ENCODE measurements around the gene OSTN.
"Not testable (repeated sequence)": the region's sequence is repeated elsewhere in the genome, so short reads cannot be mapped to it uniquely, and the experiment has no call there.

The OSTN gene

GRCh38 chr3:191260431-191261303 lies 61.6 kb downstream of the OSTN start:
- Histone ChIP-seq H3K9me3 (ENCODE audit: control insufficient read depth in 2 of 2, low read length in 2 of 2) (no peaks in the 10 kb centered on the region), H3K27me3 (ENCODE audit: control insufficient read depth in 2 of 2, insufficient read depth in 2 of 2, low read length in 2 of 2) (no peaks in the 10 kb centered on the region), H3K36me3 (ENCODE audit: control insufficient read depth in 2 of 2, insufficient read depth in 2 of 2, low read length in 2 of 2) (no peaks in the 10 kb centered on the region), H3K9ac (ENCODE audit: low read depth in 1 of 2, low read length in 2 of 2) (no peak overlapping the region), H3K4me3 (ENCODE audit: low read length in 2 of 2) (no peak overlapping the region), H3K4me1 (ENCODE audit: control insufficient read depth in 2 of 2, insufficient read depth in 2 of 2, low read length in 2 of 2) (no peaks in the 10 kb centered on the region), H3K27ac (ENCODE audit: low read depth in 2 of 2, low read length in 2 of 2) (no peak overlapping the region)

GRCh38 chr3:191261304-191261638 lies 62.2 kb downstream of the OSTN start:
- Histone ChIP-seq H3K27ac (ENCODE audit: low read depth in 2 of 2, low read length in 2 of 2) (no peak overlapping the region), H3K4me3 (ENCODE audit: low read length in 2 of 2) (no peak overlapping the region)

GRCh38 chr3:191262650-191263049 lies 63.6 kb downstream of the OSTN start:
- H3K9ac ChIP-seq (ENCODE audit: low read depth in 1 of 2, low read length in 2 of 2), result no peak overlapping the region
- H3K27me3 ChIP-seq (ENCODE audit: control insufficient read depth in 2 of 2, insufficient read depth in 2 of 2, low read length in 2 of 2), result no peaks in the 10 kb centered on the region
- H3K36me3 ChIP-seq (ENCODE audit: control insufficient read depth in 2 of 2, insufficient read depth in 2 of 2, low read length in 2 of 2), result no peaks in the 10 kb centered on the region
- no peak overlapping the region for H3K4me3 ChIP-seq (ENCODE audit: low read length in 2 of 2)
- no peaks in the 10 kb centered on the region for H3K9me3 ChIP-seq (ENCODE audit: control insufficient read depth in 2 of 2, low read length in 2 of 2)
- H3K4me1 ChIP-seq (ENCODE audit: control insufficient read depth in 2 of 2, insufficient read depth in 2 of 2, low read length in 2 of 2), result no peaks in the 10 kb centered on the region
- H3K27ac ChIP-seq (ENCODE audit: low read depth in 2 of 2, low read length in 2 of 2), result no peak overlapping the region

More at GRCh38 chr3:191261304-191261638, 62.2 kb downstream of the OSTN start:
- Histone ChIP-seq H3K36me3 (ENCODE audit: control insufficient read depth in 2 of 2, insufficient read depth in 2 of 2, low read length in 2 of 2) (no peaks in the 10 kb centered on the region), H3K9ac (ENCODE audit: low read depth in 1 of 2, low read length in 2 of 2) (no peak overlapping the region), H3K4me1 (ENCODE audit: control insufficient read depth in 2 of 2, insufficient read depth in 2 of 2, low read length in 2 of 2) (no peaks in the 10 kb centered on the region), H3K9me3 (ENCODE audit: control insufficient read depth in 2 of 2, low read length in 2 of 2) (no peaks in the 10 kb centered on the region), H3K27me3 (ENCODE audit: control insufficient read depth in 2 of 2, insufficient read depth in 2 of 2, low read length in 2 of 2) (no peaks in the 10 kb centered on the region)

GRCh38 chr3:191263365-191263764 lies 64.3 kb downstream of the OSTN start:
- Histone ChIP-seq H3K36me3 (ENCODE audit: control insufficient read depth in 2 of 2, insufficient read depth in 2 of 2, low read length in 2 of 2) (no peaks in the 10 kb centered on the region), H3K4me1 (ENCODE audit: control insufficient read depth in 2 of 2, insufficient read depth in 2 of 2, low read length in 2 of 2) (no peaks in the 10 kb centered on the region), H3K9me3 (ENCODE audit: control insufficient read depth in 2 of 2, low read length in 2 of 2) (no peaks in the 10 kb centered on the region), H3K4me3 (ENCODE audit: low read length in 2 of 2) (no peak overlapping the region), H3K27me3 (ENCODE audit: control insufficient read depth in 2 of 2, insufficient read depth in 2 of 2, low read length in 2 of 2) (no peaks in the 10 kb centered on the region), H3K27ac (ENCODE audit: low read depth in 2 of 2, low read length in 2 of 2) (no peak overlapping the region), H3K9ac (ENCODE audit: low read depth in 1 of 2, low read length in 2 of 2) (no peak overlapping the region)

DNA sequence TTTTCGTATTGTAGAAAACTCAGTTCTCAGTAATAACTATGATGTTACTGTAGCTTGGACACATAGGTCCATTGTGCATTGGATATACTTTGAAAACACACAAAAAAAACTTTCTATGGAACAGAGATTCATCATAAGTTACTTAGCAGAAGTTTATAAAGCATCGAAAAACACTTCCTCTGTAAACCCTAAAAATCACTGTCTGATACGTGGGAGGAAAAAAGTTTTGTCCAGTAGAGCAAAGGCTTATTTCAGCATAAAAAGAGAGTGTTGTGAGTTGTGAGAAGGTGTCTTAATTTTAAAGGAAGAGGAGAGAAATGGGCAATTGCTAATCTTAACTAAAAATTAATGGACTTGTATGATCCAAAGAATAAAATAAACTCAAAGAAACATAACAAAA lies 64.8 kb downstream of the OSTN start:
- Histone ChIP-seq H3K27me3 (ENCODE audit: control insufficient read depth in 2 of 2, insufficient read depth in 2 of 2, low read length in 2 of 2) (no peaks in the 10 kb centered on the region), H3K4me3 (ENCODE audit: low read length in 2 of 2) (no peak overlapping the region), H3K9me3 (ENCODE audit: control insufficient read depth in 2 of 2, low read length in 2 of 2) (no peaks in the 10 kb centered on the region), H3K4me1 (ENCODE audit: control insufficient read depth in 2 of 2, insufficient read depth in 2 of 2, low read length in 2 of 2) (no peaks in the 10 kb centered on the region), H3K27ac (ENCODE audit: low read depth in 2 of 2, low read length in 2 of 2) (no peak overlapping the region), H3K36me3 (ENCODE audit: control insufficient read depth in 2 of 2, insufficient read depth in 2 of 2, low read length in 2 of 2) (no peaks in the 10 kb centered on the region), H3K9ac (ENCODE audit: low read depth in 1 of 2, low read length in 2 of 2) (no peak overlapping the region)

GRCh38 chr3:191268737-191269136 lies 69.7 kb downstream of the OSTN start:
- Histone ChIP-seq H3K9ac (ENCODE audit: low read depth in 1 of 2, low read length in 2 of 2) (no peak overlapping the region), H3K27ac (ENCODE audit: low read depth in 2 of 2, low read length in 2 of 2) (no peak overlapping the region), H3K36me3 (ENCODE audit: control insufficient read depth in 2 of 2, insufficient read depth in 2 of 2, low read length in 2 of 2) (no peaks in the 10 kb centered on the region), H3K9me3 (ENCODE audit: control insufficient read depth in 2 of 2, low read length in 2 of 2) (no peaks in the 10 kb centered on the region), H3K4me3 (ENCODE audit: low read length in 2 of 2) (no peak overlapping the region), H3K4me1 (ENCODE audit: control insufficient read depth in 2 of 2, insufficient read depth in 2 of 2, low read length in 2 of 2) (no peaks in the 10 kb centered on the region), H3K27me3 (ENCODE audit: control insufficient read depth in 2 of 2, insufficient read depth in 2 of 2, low read length in 2 of 2) (no peaks in the 10 kb centered on the region)

- H3K9me3 ChIP-seq (ENCODE audit: control insufficient read depth in 2 of 2, low read length in 2 of 2), result no peaks in the 10 kb centered on the region
- H3K4me3 ChIP-seq (ENCODE audit: low read length in 2 of 2), result no peak overlapping the region
- H3K27ac ChIP-seq (ENCODE audit: low read depth in 2 of 2, low read length in 2 of 2), result no peak overlapping the region
- no peaks in the 10 kb centered on the region for H3K4me1 ChIP-seq (ENCODE audit: control insufficient read depth in 2 of 2, insufficient read depth in 2 of 2, low read length in 2 of 2)
- no peak overlapping the region for H3K9ac ChIP-seq (ENCODE audit: low read depth in 1 of 2, low read length in 2 of 2)
- no peaks in the 10 kb centered on the region for H3K36me3 ChIP-seq (ENCODE audit: control insufficient read depth in 2 of 2, insufficient read depth in 2 of 2, low read length in 2 of 2)
- no peaks in the 10 kb centered on the region for H3K27me3 ChIP-seq (ENCODE audit: control insufficient read depth in 2 of 2, insufficient read depth in 2 of 2, low read length in 2 of 2)
Measured at GRCh38 chr3:191269289-191270085, 70.4 kb downstream of the OSTN start.

GRCh38 chr3:191275244-191275643 lies 76.2 kb downstream of the OSTN start:
- H3K27ac ChIP-seq (ENCODE audit: low read depth in 2 of 2, low read length in 2 of 2); H3K4me1 ChIP-seq (ENCODE audit: control insufficient read depth in 2 of 2, insufficient read depth in 2 of 2, low read length in 2 of 2); H3K27me3 ChIP-seq (ENCODE audit: control insufficient read depth in 2 of 2, insufficient read depth in 2 of 2, low read length in 2 of 2); H3K36me3 ChIP-seq (ENCODE audit: control insufficient read depth in 2 of 2, insufficient read depth in 2 of 2, low read length in 2 of 2); H3K4me3 ChIP-seq (ENCODE audit: low read length in 2 of 2); H3K9me3 ChIP-seq (ENCODE audit: control insufficient read depth in 2 of 2, low read length in 2 of 2); H3K9ac ChIP-seq (ENCODE audit: low read depth in 1 of 2, low read length in 2 of 2): not testable (repeated sequence)

- Histone ChIP-seq H3K9me3 (ENCODE audit: control insufficient read depth in 2 of 2, low read length in 2 of 2) (no peaks in the 10 kb centered on the region), H3K4me1 (ENCODE audit: control insufficient read depth in 2 of 2, insufficient read depth in 2 of 2, low read length in 2 of 2) (no peaks in the 10 kb centered on the region), H3K36me3 (ENCODE audit: control insufficient read depth in 2 of 2, insufficient read depth in 2 of 2, low read length in 2 of 2) (no peaks in the 10 kb centered on the region), H3K27ac (ENCODE audit: low read depth in 2 of 2, low read length in 2 of 2) (no peak overlapping the region), H3K27me3 (ENCODE audit: control insufficient read depth in 2 of 2, insufficient read depth in 2 of 2, low read length in 2 of 2) (no peaks in the 10 kb centered on the region), H3K4me3 (ENCODE audit: low read length in 2 of 2) (no peak overlapping the region), H3K9ac (ENCODE audit: low read depth in 1 of 2, low read length in 2 of 2) (no peak overlapping the region)
Measured at GRCh38 chr3:191275751-191276150, 76.7 kb downstream of the OSTN start.

- Histone ChIP-seq H3K9me3 (ENCODE audit: control insufficient read depth in 2 of 2, low read length in 2 of 2) (no peaks in the 10 kb centered on the region), H3K9ac (ENCODE audit: low read depth in 1 of 2, low read length in 2 of 2) (no peak overlapping the region), H3K4me1 (ENCODE audit: control insufficient read depth in 2 of 2, insufficient read depth in 2 of 2, low read length in 2 of 2) (no peaks in the 10 kb centered on the region), H3K4me3 (ENCODE audit: low read length in 2 of 2) (no peak overlapping the region), H3K27me3 (ENCODE audit: control insufficient read depth in 2 of 2, insufficient read depth in 2 of 2, low read length in 2 of 2) (no peaks in the 10 kb centered on the region), H3K27ac (ENCODE audit: low read depth in 2 of 2, low read length in 2 of 2) (no peak overlapping the region), H3K36me3 (ENCODE audit: control insufficient read depth in 2 of 2, insufficient read depth in 2 of 2, low read length in 2 of 2) (no peaks in the 10 kb centered on the region)
Measured at GRCh38 chr3:191280111-191280510, 81.1 kb downstream of the OSTN start.
